SW480 (cell line): ENCODE results near the gene ROS1.

Experiments
- DNase-seq: peaks from one replicate; pipeline ENCODE4 v3.0.0-alpha.2; 2016; ENCODE audit warnings: low spot score

ROS1 gene

GRCh38 chr6:117309069-117309468 is 116.7 kb downstream of the ROS1 start:
- no peak for DNase-seq

GRCh38 chr6:117307655-117308054 is 118.1 kb downstream of the ROS1 start:
- no peak for DNase-seq

- DNase-seq, result no peak
Measured at GRCh38 chr6:117306227-117306790, 119.4 kb downstream of the ROS1 start.

GRCh38 chr6:117304446-117304845 is 121.3 kb downstream of the ROS1 start:
- no peak for DNase-seq

- no peak for DNase-seq
Measured at GRCh38 chr6:117303323-117303722, 122.4 kb downstream of the ROS1 start.

GRCh38 chr6:117298941-117299340 is 126.8 kb downstream of the ROS1 start:
- DNase-seq, result no peak

- DNase-seq, result no peak
Measured at GRCh38 chr6:117290173-117290846, 135.4 kb downstream of the ROS1 start.

GRCh38 chr6:117288083-117288715 is 137.5 kb downstream of the ROS1 start:
- DNase-seq, result no peak

GRCh38 chr6:117280922-117281321 is 144.8 kb downstream of the ROS1 start:
- no peak for DNase-seq

- no peak for DNase-seq
Measured at GRCh38 chr6:117276778-117277316, 148.9 kb downstream of the ROS1 start.

GRCh38 chr6:117275711-117276110 is 150.0 kb downstream of the ROS1 start:
- no peak for DNase-seq

- no peak for DNase-seq
Measured at GRCh38 chr6:117275205-117275604, 150.5 kb downstream of the ROS1 start.

GRCh38 chr6:117272891-117273290 is 152.9 kb downstream of the ROS1 start:
- no peak for DNase-seq

- no peak for DNase-seq
Measured at GRCh38 chr6:117272032-117272866, 153.5 kb downstream of the ROS1 start.

- no peak for DNase-seq
Measured at GRCh38 chr6:117270843-117271507, 154.8 kb downstream of the ROS1 start.

GRCh38 chr6:117270055-117270842 is 155.5 kb downstream of the ROS1 start:
- no peak for DNase-seq

- DNase-seq, result no peak
Measured at GRCh38 chr6:117269638-117270054, 156.1 kb downstream of the ROS1 start.

- no peak for DNase-seq
Measured at GRCh38 chr6:117268924-117269323, 156.8 kb downstream of the ROS1 start.

GRCh38 chr6:117267766-117268534 is 157.8 kb downstream of the ROS1 start:
- no peak for DNase-seq

GRCh38 chr6:117267054-117267347 is 158.7 kb downstream of the ROS1 start:
- no peak for DNase-seq
